ENCODE data around the gene EIF2B1.

DNA sequence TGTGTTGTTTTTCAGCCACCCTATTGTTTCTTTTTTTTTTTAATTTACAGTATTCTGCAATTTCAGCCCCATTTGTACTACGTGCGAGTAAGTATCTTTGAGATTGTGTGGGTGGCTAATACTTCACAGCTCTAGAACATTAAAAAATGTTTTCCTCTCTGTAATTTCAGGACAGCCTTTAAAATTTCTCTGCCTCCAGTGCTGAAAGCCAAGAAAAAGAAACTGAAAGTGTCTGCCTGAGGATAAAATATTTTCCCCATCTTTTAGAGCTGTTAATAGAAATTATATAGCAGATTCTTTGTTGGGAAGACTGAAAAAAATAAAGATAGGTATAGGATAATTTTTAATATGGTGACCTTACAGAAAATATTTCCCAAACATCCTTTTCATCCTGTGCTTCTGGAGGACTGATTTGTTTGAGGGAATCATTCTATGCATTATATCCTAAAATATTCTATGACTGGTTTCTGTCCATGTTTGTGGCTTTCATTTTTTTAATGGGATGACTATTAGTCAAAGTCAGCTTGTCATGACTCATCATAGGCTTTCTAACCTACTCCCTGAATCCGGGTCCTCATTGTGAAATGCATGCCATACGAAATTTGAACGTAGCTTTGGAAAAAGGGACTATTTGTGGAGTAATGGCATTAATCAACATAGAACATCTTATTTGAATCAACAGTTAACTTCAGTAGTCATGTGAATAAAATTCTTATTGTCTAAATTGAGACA lies 26.7 kb upstream of the EIF2B1 start:
- TF ChIP-seq CTCF (IDR thresholded peaks at IDR 0.05) = no peak
- TF ChIP-seq POLR2AphosphoS5 (IDR thresholded peaks at IDR 0.05; ENCODE audit: insufficient read depth in 1 of 2, low read depth in 1 of 2) = peak; percentile 23 to 70
- TF ChIP-seq POLR2A (IDR thresholded peaks at IDR 0.05) = no peak
